EH (cell line): ENCODE results near the gene TALDO1.
A peak's percentile ranks its signal among the peaks of the same experiment; 100 is the strongest.

ENCODE experiments used
- DNase-seq: peaks from one replicate; pipeline ENCODE4 v3.0.0-alpha.2; 2015; ENCODE audit warnings: low read depth

Gene TALDO1

DNA sequence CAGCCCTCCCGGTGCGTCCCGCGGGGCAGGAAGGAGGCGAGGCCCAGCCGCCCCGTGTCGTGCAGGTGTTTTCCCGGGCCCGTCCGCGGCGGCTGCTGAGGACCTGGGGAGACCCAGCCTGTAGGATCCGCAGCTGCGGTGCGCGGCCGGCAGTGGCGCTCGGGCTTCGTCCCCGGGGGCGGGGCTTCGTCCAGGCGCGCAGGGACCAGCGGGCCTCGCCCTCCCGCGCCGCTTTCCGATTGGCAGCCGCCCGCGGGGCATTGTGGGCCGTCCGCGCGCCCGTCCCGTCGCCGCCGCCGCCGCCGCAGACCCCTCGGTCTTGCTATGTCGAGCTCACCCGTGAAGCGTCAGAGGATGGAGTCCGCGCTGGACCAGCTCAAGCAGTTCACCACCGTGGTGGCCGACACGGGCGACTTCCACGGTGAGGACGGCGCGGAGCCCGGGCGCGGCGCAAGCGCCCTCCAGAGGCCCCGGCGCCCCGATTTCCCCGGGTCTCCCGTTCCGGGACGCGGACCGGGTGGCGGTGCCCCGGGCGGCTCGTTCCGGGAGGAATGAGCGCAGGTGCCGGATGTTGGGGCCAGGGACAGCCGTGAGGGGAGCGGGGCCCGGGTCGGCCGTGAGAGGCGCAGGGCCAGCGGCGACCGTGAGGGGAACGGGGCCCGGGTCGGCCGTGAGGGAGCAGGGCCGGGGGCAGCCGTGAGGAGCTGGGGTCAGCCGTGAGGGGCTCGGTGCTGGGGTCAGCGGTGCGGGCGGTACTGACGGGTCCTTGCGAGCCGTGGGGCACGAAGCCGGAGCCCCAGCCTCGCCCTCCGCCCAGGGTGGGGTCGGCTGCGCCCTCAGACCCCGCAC, at the start of gene TALDO1:
Gene TALDO1 (plus strand): TSS at position 307 of the 849 bp plus-strand sequence. CDS start 18 bp downstream, at position 325.
- DNase-seq: peak; percentile 88

GRCh38 chr11:697811-698311, 49.4 kb upstream of the TALDO1 start:
- peak; percentile 57 for DNase-seq

GRCh38 chr11:698493-699115, 48.7 kb upstream of the TALDO1 start:
- no peak for DNase-seq

DNA sequence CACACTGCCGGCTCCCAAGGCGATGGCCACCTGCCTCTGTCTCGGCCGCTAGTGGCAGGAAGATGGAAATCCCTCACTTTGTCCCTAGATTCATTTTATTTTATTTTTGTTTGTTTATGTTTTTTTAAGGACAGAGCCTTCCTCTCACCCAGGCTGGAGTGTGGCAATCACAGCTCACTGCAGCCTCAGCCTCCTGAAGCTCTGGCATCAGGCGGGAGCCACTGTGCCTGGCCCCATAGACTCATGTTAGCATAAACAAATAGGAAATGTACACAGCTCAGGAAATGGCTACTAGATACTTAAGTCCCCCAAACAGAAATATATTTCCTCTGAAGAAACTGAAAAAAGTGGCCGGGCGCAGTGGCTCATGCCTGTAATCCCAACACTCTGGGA, 48.2 kb upstream of the TALDO1 start:
- no peak for DNase-seq

GRCh38 chr11:699753-700152, 47.5 kb upstream of the TALDO1 start:
- DNase-seq: no peak

GRCh38 chr11:701741-702461, 45.4 kb upstream of the TALDO1 start:
- DNase-seq: no peak

DNA sequence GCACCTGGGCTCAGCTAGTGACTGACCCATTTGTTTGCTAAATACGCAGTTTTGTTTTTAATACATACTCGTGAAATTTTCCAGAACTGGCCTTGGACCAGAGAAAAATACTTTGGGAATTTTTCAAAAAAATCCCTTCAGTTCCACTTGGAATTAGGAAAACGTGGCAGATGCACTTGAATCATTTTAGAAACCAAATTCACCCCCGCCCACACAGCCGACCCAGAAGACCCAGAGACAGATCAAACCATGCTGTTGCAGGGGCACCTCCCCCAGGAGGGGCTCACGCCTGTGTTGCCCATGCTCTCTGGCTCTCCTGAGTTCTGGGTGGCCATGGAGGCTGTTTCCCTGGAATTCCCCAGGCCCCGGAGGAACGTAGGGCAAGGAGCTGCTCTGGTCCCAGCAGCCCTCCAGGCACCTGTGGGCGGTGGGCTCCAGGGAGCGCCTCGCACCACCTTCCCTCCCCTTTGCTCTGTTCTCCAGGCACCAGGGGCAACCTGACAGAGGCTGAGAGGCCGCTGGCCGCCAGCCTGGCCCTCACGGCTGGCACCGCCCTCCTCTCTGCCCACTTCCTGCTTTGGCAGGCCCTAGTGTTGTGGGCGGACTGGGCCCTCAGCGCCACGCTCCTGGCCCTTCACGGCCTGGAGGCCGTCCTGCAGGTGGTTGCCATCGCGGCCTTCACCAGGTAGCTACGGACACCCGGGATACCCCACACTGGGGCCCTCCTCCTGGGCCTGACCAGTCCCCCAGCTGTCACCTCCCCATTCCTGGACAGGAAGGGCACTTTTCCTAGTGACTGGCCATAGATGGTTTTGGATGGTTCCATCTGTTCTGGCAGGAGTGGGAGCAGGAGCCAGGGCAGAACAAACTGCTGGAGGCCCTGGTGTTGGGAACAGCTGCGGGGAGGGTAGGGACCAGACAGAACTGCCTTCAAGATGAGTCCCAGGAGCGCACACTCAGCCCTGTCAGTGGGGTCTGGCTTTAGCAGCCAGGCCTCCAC, 44.5 kb upstream of the TALDO1 start:
- DNase-seq: no peak

DNA sequence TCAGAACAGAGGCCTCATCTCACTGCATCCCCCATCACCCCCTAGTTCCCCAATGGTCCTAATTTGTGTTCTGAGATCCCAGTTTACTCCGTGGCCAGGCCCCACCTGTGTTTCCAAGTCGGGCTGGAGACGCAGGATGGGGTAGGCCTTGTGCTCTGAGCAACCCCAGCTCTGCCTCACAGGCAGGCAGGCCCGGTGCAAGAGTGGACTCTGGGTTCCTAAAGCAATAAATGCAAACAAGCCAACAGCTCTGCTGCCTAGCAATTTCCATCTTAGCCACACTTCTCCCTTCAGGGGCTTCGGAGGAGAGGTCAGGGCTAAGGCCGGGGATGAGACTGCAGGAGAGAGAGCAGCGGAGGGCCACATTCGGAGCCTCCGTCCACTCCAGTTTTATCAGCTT, 43.8 kb upstream of the TALDO1 start:
- no peak for DNase-seq

GRCh38 chr11:704228-704674, 43.0 kb upstream of the TALDO1 start:
- DNase-seq: no peak

DNA sequence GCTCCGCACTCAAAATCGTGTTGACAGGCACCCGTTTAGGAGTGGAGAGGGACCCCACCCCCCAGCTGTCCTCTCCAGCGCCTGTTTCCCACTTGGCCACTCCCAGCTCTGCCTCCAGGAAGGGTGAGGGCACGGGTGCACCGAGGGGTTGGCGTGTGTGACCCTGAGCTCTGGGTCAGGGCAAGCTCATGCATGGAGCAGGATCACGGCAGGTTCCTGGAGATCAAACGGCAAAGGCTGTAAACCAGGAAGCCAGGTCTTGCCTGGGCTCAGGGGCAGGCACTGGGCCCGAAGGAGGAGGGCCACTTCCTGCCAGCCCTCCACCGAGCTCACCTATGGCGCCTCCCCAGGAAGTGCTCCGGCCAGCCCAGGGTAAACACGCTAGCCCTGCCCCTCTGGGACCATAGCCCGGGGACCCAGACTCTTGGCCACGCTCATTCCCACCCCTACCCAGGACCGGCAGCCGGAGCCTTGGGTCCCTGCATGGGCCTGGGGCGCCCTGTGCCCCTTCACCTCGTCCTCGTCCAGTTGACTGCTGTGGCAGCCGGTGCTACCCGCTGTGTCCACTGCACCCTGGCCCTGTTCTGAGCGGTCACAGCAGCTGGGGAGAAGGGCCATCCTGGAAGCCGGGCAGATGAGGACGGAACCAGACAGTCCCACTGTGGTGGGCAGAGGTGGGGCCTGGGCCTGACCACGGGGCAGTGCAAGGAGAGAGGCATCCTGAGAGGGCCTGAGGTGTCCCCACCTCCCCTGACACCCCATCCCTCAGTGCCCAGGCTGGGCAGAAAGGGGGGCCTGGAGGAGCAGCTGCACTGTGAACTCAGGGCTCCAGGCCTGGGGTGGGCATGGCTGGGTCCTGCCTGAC, 42.3 kb upstream of the TALDO1 start:
- no peak for DNase-seq

GRCh38 chr11:705646-706438, 41.4 kb upstream of the TALDO1 start, which contains the start of gene EPS8L2:
Gene EPS8L2 (plus strand): TSS chr11:706231. CDS start chr11:709408, 3,177 bp downstream.
- DNase-seq: peak; percentile 16

DNA sequence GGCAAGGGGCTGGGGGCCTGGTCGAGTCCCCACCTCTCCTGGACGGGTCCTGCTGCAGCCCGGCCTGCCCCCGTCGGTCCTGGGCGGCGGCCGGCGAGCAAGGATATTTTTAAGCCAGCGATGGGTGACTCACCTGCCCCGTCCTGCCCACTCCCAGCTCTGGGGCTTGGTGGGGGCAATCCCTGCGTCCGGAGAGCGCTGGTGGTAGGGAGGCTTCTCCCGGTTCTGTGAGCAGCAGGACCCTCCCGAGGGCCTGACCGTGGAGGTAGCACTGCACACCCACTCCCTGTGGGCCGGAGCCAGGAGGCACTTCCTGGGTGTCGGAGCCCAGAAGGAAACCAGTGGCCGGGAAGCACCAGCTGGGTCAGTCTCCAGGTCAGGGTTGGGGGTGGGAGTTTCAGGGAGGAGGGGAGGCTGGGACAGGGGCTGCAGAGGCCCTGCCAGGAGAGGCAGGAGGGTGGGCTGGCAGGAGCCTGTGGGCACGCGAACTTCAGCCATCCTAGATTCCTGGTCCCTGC, 40.8 kb upstream of the TALDO1 start:
- peak; percentile 66 for DNase-seq

- DNase-seq: peak; percentile 47
Measured at GRCh38 chr11:706957-707816, 40.1 kb upstream of the TALDO1 start.

DNA sequence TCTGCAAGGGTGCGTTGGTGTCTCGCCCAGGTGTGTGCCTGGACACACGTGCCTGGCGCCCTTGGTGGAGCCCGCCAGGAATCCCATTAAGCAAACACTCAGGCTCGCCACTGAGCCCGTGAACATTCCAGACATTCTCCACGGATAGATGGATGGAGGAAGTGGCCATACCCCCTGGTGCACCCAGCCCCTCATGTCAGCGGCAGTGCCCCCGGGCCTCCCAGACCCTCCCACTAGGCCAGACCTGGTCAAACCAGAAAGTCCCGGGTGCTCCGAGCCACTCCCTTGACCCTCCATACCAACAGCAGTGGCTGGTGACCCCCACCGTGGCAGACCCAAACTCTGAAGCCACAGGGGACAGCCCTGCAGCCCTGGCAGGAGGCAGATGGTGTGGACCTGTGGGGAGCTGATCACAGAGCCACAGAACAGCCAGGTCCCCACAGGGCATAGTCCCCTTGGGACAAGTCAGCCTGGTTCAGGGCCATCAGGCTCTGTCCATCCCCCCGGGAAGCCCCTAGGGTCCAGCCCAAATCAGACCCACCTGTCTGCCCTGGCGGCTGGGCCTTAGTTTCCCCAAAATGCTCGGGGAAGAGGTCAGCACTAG, 39.3 kb upstream of the TALDO1 start:
- DNase-seq: peak; percentile 24

GRCh38 chr11:708511-708910, 38.8 kb upstream of the TALDO1 start:
- no peak for DNase-seq

DNA sequence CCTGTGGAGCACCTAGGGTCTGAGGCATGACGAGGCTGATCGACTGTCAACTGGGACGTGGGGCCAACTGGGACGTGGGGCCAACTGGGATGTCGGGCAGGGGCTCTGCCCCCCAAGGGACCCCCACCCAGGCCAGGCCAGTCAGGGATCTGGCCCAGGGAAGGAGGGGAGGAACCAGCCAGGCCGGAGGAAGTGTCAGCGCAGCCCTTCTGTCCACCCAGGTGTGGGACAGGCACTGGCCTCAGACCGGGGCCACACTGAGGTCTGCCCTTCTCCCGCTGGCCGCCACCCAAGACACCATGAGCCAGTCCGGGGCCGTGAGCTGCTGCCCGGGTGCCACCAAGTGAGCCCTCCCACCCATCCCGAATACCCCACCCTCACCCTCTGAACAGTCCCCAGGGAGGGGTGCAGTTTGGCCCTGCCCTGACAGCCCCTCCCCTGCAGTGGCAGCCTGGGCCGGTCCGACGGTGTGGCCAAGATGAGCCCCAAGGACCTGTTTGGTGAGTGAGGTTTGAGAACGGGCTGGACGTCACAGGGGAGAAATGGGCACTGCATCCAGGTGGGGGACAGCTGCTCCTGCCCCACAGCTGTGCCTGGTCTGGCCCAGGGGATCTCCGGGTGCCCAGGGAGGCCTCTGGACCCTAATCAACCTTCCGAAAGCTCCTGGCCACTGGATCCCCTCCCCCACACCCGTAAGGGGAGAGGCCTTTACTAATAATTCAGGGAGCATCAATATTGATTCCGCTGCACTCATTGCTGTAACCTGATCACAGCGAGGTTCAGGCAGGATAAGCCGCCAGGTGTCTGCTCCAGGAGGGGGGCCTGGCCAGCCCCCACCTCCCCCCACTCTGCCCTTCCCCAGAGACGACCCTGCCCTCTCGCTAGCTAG, 37.9 kb upstream of the TALDO1 start:
- no peak for DNase-seq

- DNase-seq: no peak
Measured at GRCh38 chr11:714436-714835, 32.8 kb upstream of the TALDO1 start.
